AG20443 (cell line): ENCODE data around the gene SLC5A2.

ENCODE experiments used
- DNase-seq: peaks from one replicate; pipeline ENCODE4 v3.0.0; 2012; ENCODE audit warnings: low spot score, mixed read lengths

SLC5A2 gene

GRCh38 chr16:31459687-31460581 is 23.0 kb upstream of the SLC5A2 start:
- DNase-seq: peak; percentile 97

GRCh38 chr16:31460582-31461002 is 22.3 kb upstream of the SLC5A2 start:
- no peak for DNase-seq

DNA sequence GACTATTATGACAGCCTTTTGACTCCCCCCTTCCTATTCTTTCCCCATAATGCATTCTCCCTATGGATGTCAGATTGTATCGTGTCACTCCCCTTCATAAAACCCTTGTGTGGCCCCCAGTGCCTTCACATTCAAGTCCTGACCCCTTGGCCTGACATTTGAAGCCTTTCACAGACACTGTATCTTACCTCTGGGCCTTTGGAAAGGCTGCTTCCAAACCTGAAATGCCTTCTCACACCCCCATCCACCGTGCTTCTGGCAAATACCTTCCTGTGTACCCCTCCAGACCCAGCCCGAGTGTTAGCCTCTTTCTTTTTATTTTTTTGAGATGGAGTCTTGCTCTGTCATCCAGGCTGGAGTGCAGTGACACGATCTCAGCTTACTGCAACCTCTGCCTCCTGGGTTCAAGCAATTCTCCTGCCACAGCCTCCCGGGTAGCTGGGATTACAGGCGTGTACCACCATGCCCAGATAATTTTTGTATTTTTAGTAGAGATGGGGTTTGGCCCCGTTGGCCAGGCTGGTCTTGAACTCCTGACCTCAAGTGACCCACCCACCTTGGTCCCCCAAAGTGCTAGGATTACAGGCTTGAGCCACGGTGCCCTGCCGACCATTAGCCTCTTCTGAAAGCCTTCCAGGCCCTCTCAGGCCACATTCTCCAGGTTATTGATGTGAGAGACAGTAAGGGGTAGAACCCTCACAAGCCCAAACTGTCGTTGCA is 21.6 kb upstream of the SLC5A2 start:
- no peak for DNase-seq

- DNase-seq: no peak
Measured at GRCh38 chr16:31461921-31462804, 20.8 kb upstream of the SLC5A2 start.

GRCh38 chr16:31464348-31464769 is 18.6 kb upstream of the SLC5A2 start:
- DNase-seq: no peak

DNA sequence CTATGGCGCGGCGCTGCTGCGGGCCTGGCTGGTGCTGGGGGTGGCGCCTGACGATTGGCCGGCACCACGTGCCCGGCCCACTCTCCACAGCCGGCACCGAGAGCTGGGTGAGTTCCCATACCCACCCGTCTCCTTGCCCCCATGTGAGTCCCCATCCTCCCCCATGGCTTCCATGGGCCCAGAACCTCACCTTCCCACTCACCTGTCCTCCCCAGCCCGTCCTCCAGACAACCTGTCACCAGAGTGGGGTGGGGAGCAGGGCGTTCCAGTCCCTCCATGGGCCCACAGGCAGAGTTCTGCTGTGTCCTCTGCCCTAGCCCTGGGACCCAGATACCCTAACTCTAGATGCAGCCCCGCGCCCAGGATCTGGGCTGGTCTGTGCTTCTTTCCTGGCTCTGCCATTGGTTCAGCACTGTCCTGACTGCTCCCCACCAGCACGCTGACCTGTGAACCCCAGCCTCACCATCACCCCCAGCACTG is 18.1 kb upstream of the SLC5A2 start:
- DNase-seq: no peak

- no peak for DNase-seq
Measured at GRCh38 chr16:31465788-31466370, 17.0 kb upstream of the SLC5A2 start.

- DNase-seq: no peak
Measured at GRCh38 chr16:31466381-31466841, 16.5 kb upstream of the SLC5A2 start.

DNA sequence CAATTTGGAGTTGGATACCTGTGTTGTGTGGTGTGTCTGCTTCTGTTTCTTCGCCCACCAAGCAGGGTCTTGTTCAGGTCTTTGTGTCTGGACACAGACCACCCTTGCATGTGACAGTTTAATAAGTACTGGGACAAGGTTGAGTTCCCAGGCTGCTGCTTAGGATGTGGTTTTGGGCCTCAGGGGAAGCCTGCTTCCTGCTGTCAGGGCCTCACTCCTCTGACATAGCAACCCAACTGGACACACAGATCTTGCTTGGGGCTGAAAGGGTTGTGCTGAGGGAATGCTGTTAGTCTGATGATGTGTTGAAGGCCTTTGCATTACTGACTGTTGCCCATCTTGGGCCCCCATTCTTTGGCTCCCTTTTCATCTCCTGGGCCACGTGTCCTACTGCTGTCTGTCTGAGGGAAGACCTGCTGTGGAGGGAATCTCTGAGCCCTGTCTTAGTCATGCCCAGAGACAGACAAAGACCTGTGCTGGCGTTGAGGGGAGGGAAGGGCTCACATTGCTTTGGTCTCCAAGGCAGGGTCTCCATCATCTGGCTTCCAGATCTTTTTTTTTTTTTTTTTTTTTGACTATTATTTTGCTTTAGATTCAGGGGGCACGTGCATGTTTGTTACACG is 15.7 kb upstream of the SLC5A2 start:
- DNase-seq: no peak

- no peak for DNase-seq
Measured at GRCh38 chr16:31467858-31468257, 15.1 kb upstream of the SLC5A2 start.

- no peak for DNase-seq
Measured at GRCh38 chr16:31470615-31471014, 12.3 kb upstream of the SLC5A2 start.

- DNase-seq: no peak
Measured at GRCh38 chr16:31471241-31471874, 11.6 kb upstream of the SLC5A2 start.

DNA sequence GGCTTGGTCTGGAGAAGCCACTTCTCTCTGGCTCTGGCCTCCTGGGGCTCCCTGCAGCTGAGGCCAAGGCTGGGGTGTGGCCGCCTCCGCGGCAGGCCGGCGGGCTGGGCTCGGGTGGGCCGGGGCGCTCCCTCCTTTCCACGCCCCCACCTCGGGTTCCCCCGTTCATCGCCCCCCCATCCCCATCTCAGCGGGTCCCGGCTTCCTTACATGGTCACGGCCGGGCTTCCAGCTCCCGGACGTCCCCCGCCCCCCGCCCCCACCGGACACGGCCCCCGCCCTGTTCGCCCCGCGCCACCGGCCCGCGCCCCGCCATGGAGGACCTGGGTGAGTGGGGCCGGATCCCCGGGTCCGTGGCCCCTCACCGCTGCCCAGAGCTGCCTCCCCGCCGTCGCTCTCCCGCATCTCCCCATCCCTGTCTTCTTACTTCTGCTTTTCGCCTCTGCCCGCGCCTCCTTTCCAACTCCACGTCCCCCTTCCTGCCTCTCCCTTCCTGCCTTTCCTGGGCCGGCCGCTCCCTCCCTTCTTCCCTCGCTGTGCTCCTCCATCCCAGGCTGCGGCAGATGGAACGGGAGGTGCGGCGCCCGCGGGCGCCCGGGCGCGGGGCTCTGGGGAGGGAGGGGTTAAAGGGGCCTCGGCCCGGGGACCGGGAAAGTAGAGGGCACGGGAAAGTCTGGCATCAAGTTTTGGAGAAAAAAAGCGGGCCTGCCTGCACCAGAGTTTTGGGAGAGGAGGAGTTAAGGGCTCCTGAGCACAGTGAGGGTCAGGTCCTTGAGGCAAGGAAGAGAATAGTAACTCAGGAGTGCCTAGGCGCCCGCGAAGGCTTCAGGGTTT is 10.8 kb upstream of the SLC5A2 start, which contains the start of gene TGFB1I1:
TSS of gene TGFB1I1 (plus strand) at position 278 of the 834 bp plus-strand sequence. CDS start at position 315, 37 bp downstream.
- peak; percentile 90 for DNase-seq

DNA sequence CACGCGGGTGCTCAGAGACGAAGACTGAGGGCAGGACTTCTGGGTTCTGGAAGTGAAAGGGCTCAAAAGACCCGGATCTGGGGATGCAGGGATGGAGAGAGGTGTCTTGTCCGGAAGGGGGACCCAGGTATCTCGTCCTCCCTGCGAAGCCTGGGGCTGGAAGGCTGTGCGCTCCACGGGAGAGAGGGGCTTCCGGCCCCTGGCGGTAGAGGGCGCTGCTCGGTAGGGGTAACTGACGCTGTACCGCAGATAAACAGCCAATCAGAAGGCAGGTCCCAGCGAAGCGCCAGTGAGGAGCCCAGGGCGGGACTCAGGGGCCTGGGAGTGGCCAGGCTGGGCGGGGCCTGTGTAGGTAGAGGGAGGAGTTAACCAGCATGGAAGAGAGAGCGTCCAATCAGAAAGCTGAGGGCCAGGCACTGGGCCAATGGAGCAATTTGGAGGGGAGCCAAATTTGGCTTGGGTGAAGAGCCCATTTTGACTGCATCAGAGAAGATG is 10.2 kb upstream of the SLC5A2 start:
- DNase-seq: peak; percentile 96

GRCh38 chr16:31473264-31473984 is 9.5 kb upstream of the SLC5A2 start:
- DNase-seq: no peak

DNA sequence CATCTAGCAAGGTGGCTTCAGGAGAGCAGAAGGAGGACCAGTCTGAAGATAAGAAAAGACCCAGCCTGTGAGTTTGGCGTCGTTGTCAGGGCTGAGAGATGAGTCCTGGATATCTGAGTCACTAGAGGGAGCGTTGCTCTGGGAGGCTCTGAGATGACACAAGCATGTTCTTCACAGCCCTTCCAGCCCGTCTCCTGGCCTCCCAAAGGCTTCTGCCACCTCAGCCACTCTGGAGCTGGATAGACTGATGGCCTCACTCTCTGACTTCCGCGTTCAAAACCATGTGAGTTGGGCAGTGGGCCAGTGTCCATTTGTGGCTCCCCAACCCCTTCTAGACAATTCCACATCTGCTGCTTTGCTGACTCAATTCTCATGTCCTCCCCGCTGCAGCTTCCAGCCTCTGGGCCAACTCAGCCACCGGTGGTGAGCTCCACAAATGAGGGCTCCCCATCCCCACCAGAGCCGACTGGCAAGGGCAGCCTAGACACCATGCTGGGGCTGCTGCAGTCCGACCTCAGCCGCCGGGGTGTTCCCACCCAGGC is 8.7 kb upstream of the SLC5A2 start:
- peak; percentile 87 for DNase-seq

DNA sequence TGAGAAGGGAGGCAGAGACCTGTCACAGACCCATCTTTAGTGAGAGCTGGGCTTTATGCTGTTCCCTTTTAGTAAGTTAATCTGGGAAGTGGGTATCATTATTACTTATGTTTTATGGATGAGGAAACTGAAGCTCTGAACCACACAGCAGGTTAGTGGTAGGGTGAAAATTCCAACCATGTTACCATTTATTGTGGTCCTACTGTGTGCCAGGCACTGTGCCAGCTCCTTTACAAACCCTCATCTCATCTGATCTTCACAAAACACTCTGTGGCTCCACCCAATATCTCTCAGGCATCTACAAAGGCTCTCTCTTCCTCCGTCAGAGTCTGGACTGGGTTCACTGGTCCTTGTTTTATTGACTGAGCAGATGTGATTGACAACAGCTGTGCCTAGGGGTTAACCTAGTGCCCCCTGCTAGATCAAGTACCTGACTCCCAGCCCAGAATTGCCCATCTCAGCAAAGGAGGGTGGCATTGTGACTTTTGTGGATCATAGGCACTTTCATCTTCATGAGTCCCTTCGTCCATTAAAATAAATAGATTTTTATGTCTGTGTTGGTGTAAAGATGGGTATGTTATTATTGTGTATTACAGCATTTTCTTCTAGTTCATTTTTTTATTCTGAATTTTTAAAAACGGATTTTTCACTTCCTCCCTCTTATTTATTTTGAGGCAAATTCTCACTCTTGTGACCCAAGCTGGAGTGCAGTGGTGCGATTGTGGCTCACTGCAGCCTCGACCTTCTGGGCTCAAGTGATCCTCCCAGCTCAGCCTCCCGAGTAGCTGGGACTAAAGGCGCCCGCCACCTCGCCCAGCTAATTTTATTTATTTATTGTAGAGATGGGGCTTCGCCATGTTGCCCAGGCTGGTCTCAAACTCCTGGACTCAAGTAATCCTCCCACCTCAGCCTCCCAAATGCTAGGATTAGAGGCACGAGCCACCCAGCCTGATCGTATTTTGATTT is 7.9 kb upstream of the SLC5A2 start:
- no peak for DNase-seq
